ENCODE results near the gene SCFD2. TPM values are rescaled to one million over a fixed set of nuclear protein-coding genes. Genes with fewer than 3 reads are reported as not detected.

The SCFD2 gene
- polyA plus RNA-seq, 3 donors: 5.4 to 9.4 (median 6.7) TPM

DNA sequence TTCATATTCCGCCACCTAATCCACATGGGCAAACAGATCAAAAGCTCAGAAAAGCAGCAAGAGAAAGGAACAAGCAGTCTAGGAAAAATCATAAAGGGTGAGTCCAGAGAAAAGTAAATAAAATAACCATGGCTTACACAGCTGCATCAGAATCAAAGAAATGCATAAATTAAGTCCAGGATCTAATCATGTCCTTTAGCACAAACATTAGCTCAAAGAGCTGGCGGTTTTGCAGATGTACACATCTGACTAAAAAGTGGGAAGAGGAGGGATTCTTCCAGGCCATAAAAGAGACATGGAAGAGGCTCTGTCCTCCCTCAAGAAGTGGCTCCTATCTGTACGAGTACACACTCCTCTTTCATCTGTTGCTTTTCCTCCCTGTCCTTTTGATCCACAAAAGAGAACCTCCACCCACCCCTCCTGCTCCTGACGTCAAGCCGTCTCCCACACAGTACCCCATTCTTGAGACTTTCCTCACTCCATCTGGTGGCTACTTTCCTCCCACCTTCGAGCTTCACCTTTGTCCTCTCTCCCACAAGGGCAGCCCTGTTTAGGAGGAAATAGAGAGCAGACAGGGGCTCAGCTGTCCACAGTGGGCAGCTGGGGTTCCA lies 411.2 kb downstream of the SCFD2 start:
- intact Hi-C loops (cut with micrococcal nuclease): no loop called here
- no peak overlapping the region for H3K4me2 ChIP-seq (replicated peaks; ENCODE audit: extremely low read depth, low read length, poor library complexity, severe bottlenecking)
- peaks cover 0 to 4% (median 0%) of the 10 kb centered on the region in 7 donors for H3K9me3 Mint-ChIP-seq
- H3K4me3 Mint-ChIP-seq: no peak overlapping the region
- peaks cover 0 to 4% of the 10 kb centered on the region in 2 donors for H3K36me3 Mint-ChIP-seq
- H3K4me3 ChIP-seq (replicated peaks in 1 of 3; ENCODE audit: low read depth in 2 of 3, low read length in 3 of 3): no peak overlapping the region
- no peaks in the 10 kb centered on the region for H3K4me1 Mint-ChIP-seq
- H3K27me3 Mint-ChIP-seq (ENCODE audit: low read depth in 3 of 3): no peaks in the 10 kb centered on the region
- H3K27ac ChIP-seq (ENCODE audit: low read depth in 1 of 2, low read length in 2 of 2): no peak overlapping the region
- WGBS (ENCODE audit: insufficient coverage): no CpG with 5 or more reads among the region's 6 CpGs
- no peaks in the 10 kb centered on the region for H3K36me3 ChIP-seq (replicated peaks in 1 of 2; ENCODE audit: control insufficient read depth in 1 of 2, insufficient read depth in 2 of 2, low read length in 2 of 2)
- peak overlapping the region in 1 of 7 donors; percentile 16 for H3K27ac Mint-ChIP-seq
- no peaks in the 10 kb centered on the region for H3K9me3 ChIP-seq (replicated peaks in 1 of 2; ENCODE audit: control insufficient read depth in 1 of 2, insufficient read depth in 1 of 2, low read length in 2 of 2)
- no peaks in the 10 kb centered on the region for H3K27me3 ChIP-seq (ENCODE audit: control insufficient read depth in 2 of 2, insufficient read depth in 2 of 2, low read length in 2 of 2)
- H2AFZ ChIP-seq (ENCODE audit: insufficient read depth, low read depth, low read length, poor library complexity, severe bottlenecking): no peak overlapping the region
- no peaks in the 10 kb centered on the region for H3K79me2 ChIP-seq (ENCODE audit: insufficient read depth, low read length)
- H4K20me1 ChIP-seq (ENCODE audit: insufficient read depth, low read length): no peaks in the 10 kb centered on the region
- no peak for DNase-seq
- TF ChIP-seq, protein P1, sequence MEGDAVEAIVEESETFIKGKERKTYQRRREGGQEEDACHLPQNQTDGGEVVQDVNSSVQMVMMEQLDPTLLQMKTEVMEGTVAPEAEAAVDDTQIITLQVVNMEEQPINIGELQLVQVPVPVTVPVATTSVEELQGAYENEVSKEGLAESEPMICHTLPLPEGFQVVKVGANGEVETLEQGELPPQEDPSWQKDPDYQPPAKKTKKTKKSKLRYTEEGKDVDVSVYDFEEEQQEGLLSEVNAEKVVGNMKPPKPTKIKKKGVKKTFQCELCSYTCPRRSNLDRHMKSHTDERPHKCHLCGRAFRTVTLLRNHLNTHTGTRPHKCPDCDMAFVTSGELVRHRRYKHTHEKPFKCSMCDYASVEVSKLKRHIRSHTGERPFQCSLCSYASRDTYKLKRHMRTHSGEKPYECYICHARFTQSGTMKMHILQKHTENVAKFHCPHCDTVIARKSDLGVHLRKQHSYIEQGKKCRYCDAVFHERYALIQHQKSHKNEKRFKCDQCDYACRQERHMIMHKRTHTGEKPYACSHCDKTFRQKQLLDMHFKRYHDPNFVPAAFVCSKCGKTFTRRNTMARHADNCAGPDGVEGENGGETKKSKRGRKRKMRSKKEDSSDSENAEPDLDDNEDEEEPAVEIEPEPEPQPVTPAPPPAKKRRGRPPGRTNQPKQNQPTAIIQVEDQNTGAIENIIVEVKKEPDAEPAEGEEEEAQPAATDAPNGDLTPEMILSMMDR (IDR thresholded peaks at IDR 0.05): no peak
- H3K4me1 ChIP-seq (ENCODE audit: control insufficient read depth in 1 of 2, insufficient read depth in 2 of 2, low read length in 2 of 2): no peaks in the 10 kb centered on the region
- H3K9ac ChIP-seq (ENCODE audit: insufficient read depth, low read length, poor library complexity, severe bottlenecking): no peak overlapping the region

DNA sequence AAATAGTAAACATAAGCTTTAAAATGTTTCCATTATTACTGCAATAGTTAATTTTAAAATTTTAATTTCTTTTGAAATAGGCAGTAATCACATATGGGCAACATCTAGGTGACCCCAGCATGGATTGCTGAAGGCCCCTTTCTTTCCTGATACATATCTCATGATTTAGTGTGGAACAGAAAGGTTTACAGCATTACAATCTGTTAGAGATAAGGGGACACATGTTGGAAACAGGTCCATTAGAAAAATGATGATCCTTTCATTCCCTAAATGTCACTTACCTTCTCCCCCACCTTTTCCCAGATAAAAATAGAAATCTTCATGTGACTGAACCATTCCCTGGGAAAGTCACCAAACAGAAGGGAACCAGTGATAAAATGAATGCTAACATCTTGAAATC lies 413.3 kb downstream of the SCFD2 start:
- DNase-seq: no peak
- no peaks in the 10 kb centered on the region for H3K4me1 Mint-ChIP-seq
- no peak overlapping the region for H3K27ac Mint-ChIP-seq
- no peak overlapping the region for H3K27ac ChIP-seq (ENCODE audit: low read depth in 1 of 2, low read length in 2 of 2)
- H3K9me3 Mint-ChIP-seq: peaks cover 0 to 4% (median 0%) of the 10 kb centered on the region in 7 donors
- no peak overlapping the region for H2AFZ ChIP-seq (ENCODE audit: insufficient read depth, low read depth, low read length, poor library complexity, severe bottlenecking)
- peaks cover 2 to 4% of the 10 kb centered on the region in 2 donors for H3K36me3 Mint-ChIP-seq
- H3K4me2 ChIP-seq (replicated peaks; ENCODE audit: extremely low read depth, low read length, poor library complexity, severe bottlenecking): no peak overlapping the region
- H4K20me1 ChIP-seq (ENCODE audit: insufficient read depth, low read length): no peaks in the 10 kb centered on the region
- no peaks in the 10 kb centered on the region for H3K27me3 Mint-ChIP-seq (ENCODE audit: low read depth in 3 of 3)
- TF ChIP-seq, protein P1 (IDR thresholded peaks at IDR 0.05): no peak
- no peak overlapping the region for H3K4me3 Mint-ChIP-seq
- no peaks in the 10 kb centered on the region for H3K27me3 ChIP-seq (ENCODE audit: control insufficient read depth in 2 of 2, insufficient read depth in 2 of 2, low read length in 2 of 2)
- no peaks in the 10 kb centered on the region for H3K4me1 ChIP-seq (ENCODE audit: control insufficient read depth in 1 of 2, insufficient read depth in 2 of 2, low read length in 2 of 2)
- intact Hi-C loops (cut with micrococcal nuclease): no loop called here
- H3K4me3 ChIP-seq (replicated peaks in 1 of 3; ENCODE audit: low read depth in 2 of 3, low read length in 3 of 3): no peak overlapping the region
- no peaks in the 10 kb centered on the region for H3K79me2 ChIP-seq (ENCODE audit: insufficient read depth, low read length)
- H3K9me3 ChIP-seq (replicated peaks in 1 of 2; ENCODE audit: control insufficient read depth in 1 of 2, insufficient read depth in 1 of 2, low read length in 2 of 2): no peaks in the 10 kb centered on the region
- no peaks in the 10 kb centered on the region for H3K36me3 ChIP-seq (replicated peaks in 1 of 2; ENCODE audit: control insufficient read depth in 1 of 2, insufficient read depth in 2 of 2, low read length in 2 of 2)
- no peak overlapping the region for H3K9ac ChIP-seq (ENCODE audit: insufficient read depth, low read length, poor library complexity, severe bottlenecking)
